HepG2 (cell line): ENCODE data around the gene TFPI. TPM values are rescaled to one million over a fixed set of nuclear protein-coding genes. Genes with fewer than 3 reads are reported as not detected.

ENCODE experiments used
- ATRX ChIP-seq: sonication (generic); formaldehyde crosslinking; IDR thresholded peaks from 2 replicates; pipeline ENCODE4 v1.4.0; 2020; ENCODE audit warnings: missing genetic modification reagents, borderline replicate concordance
- CHD4 ChIP-seq: fragments of 200-600 bp; sonication (generic); IDR thresholded peaks from 2 replicates; pipeline ENCODE4 v1.7.0; 2017; ENCODE audit warnings: mild to moderate bottlenecking, low read length, borderline replicate concordance
- DNMT3B ChIP-seq: conservative IDR thresholded peaks from 2 replicates; pipeline ENCODE4 v1.6.1; 2016; ENCODE audit warnings: missing biosample characterization, control low read depth
- FOSL1 ChIP-seq: sonication (generic); formaldehyde crosslinking; IDR thresholded peaks from 2 replicates; pipeline ENCODE4 v1.9.0; 2021; ENCODE audit warnings: missing genetic modification reagents, borderline replicate concordance
- HIVEP1 ChIP-seq: sonication (generic); formaldehyde crosslinking; IDR thresholded peaks from 2 replicates; pipeline ENCODE4 v1.4.0; 2020; ENCODE audit warnings: mild to moderate bottlenecking, missing genetic modification reagents
- HOXA7 ChIP-seq: sonication (generic); formaldehyde crosslinking; IDR thresholded peaks from 2 replicates; pipeline ENCODE4 v1.8.1; 2022; ENCODE audit warnings: mild to moderate bottlenecking, missing genetic modification reagents, moderate library complexity
- JUNB ChIP-seq: sonication (generic); formaldehyde crosslinking; IDR thresholded peaks from 2 replicates; pipeline ENCODE4 v1.8.0; 2022; ENCODE audit warnings: missing genetic modification reagents, mild to moderate bottlenecking, borderline replicate concordance
- KLF13 ChIP-seq: sonication (generic); formaldehyde crosslinking; IDR thresholded peaks from 2 replicates; pipeline ENCODE4 v1.4.0; 2020; ENCODE audit warnings: mild to moderate bottlenecking, missing genetic modification reagents
- MBNL3 ChIP-seq: fragments of 250-450 bp; sonication (Bioruptor Pico); conservative IDR thresholded peaks from 2 replicates; pipeline ENCODE4 v1.8.0; 2022; ENCODE audit warnings: mild to moderate bottlenecking, inconsistent platforms
- NAIF1 ChIP-seq: sonication (generic); formaldehyde crosslinking; IDR thresholded peaks from 2 replicates; pipeline ENCODE4 v1.5.0; 2020; ENCODE audit warnings: mild to moderate bottlenecking, missing genetic modification reagents, borderline replicate concordance
- NFYB ChIP-seq: sonication (generic); formaldehyde crosslinking; IDR thresholded peaks from 2 replicates; pipeline ENCODE4 v1.4.0; 2020; ENCODE audit warnings: missing genetic modification reagents
- RBM22 ChIP-seq: fragments of 200-400 bp; formaldehyde crosslinking; optimal IDR thresholded peaks from 2 replicates; pipeline ENCODE3; 2017; ENCODE audit warnings: mild to moderate bottlenecking, low read length, moderate library complexity
- SIN3A ChIP-seq: IDR thresholded peaks from 2 replicates; pipeline ENCODE4 v1.6.1; 2011; ENCODE audit warnings: low read depth, mild to moderate bottlenecking, control low read depth, low read length, borderline replicate concordance
- SMC3 ChIP-seq: IDR thresholded peaks from 2 replicates; pipeline ENCODE4 v1.6.1; 2011; ENCODE audit warnings: low read length, improper control_type of control experiment
- STAG1 ChIP-seq: sonication (generic); formaldehyde crosslinking; IDR thresholded peaks from 2 replicates; pipeline ENCODE4 v1.4.0; 2020; ENCODE audit warnings: missing genetic modification reagents
- ZNF160 ChIP-seq: sonication (generic); formaldehyde crosslinking; IDR thresholded peaks from 2 replicates; pipeline ENCODE4 v1.8.0; 2022; ENCODE audit warnings: mild to moderate bottlenecking, inconsistent platforms, missing genetic modification reagents
- ZNF792 ChIP-seq: IDR thresholded peaks from 2 replicates; pipeline ENCODE4 v1.6.1; 2016
- ZSCAN31 ChIP-seq: sonication (generic); formaldehyde crosslinking; IDR thresholded peaks from 2 replicates; pipeline ENCODE4 v1.5.0; 2020; ENCODE audit warnings: low read depth, mild to moderate bottlenecking, missing genetic modification reagents
- polyA plus RNA-seq, 8 experiments: library from polyadenylated mRNA; depleted of rRNA in 3 of 8; stranded (reverse) in 7 of 8; unstranded in 1 of 8; fragments of >200 nt; fragmentation: Illumina TruSeq in 4 of 8; extraction: Trizol in 4 of 8; gene quantifications; 2 replicates each; pipeline versions ENCODE4 v1.2.1 to v1.2.3, GENCODE V29; 2011 to 2016; ENCODE audit warnings: low read depth in 4 of 8, missing spikeins in 1 of 8, mixed read lengths in 1 of 8; ENCODE audit not compliant: insufficient read depth in 1 of 8
- total RNA-seq, 5 experiments: library from RNA; depleted of rRNA; stranded (reverse); fragments of >200 nt; fragmentation: Illumina TruSeq; extraction: Trizol; gene quantifications; 2 replicates each; pipeline ENCODE4 v1.2.3, GENCODE V29; 2016; ENCODE audit warnings: low read depth in 1 of 5
- TF ChIP-seq, protein P1 (sequence below): sonication (generic); formaldehyde crosslinking; IDR thresholded peaks from 2 replicates; pipeline ENCODE4 v1.4.0; 2020; ENCODE audit warnings: missing genetic modification reagents, low read depth, mild to moderate bottlenecking, borderline replicate concordance
- TF ChIP-seq, protein P2 (sequence below): IDR thresholded peaks from 2 replicates; pipeline ENCODE4 v1.6.1; 2016
- TF ChIP-seq, protein P3 (sequence below): sonication (generic); formaldehyde crosslinking; IDR thresholded peaks from 2 replicates; pipeline ENCODE4 v1.4.0; 2020; ENCODE audit warnings: missing genetic modification reagents, borderline replicate concordance
- TF ChIP-seq, protein P4 (sequence below): sonication (generic); formaldehyde crosslinking; IDR thresholded peaks from 2 replicates; pipeline ENCODE4 v1.4.0; 2020; ENCODE audit warnings: mild to moderate bottlenecking, low read depth, missing genetic modification reagents
- TF ChIP-seq, protein P5 (sequence below): sonication (generic); formaldehyde crosslinking; IDR thresholded peaks from 2 replicates; pipeline ENCODE4 v1.5.0; 2020; ENCODE audit warnings: missing genetic modification reagents
- TF ChIP-seq, protein P6 (sequence below), 2 experiments: fragments of 450-650 bp in 1 of 2; sonication (generic) in 1 of 2; formaldehyde crosslinking; IDR thresholded peaks; 2 replicates each; pipeline versions ENCODE4 v1.5.0 to v1.8.0; 2020 to 2022; ENCODE audit warnings: mild to moderate bottlenecking in 1 of 2, missing genetic modification reagents in 1 of 2

TFPI gene
- total and polyA plus RNA-seq, 2 of the 13 experiments (the other 11 are each of a cell fraction or from before 2014, with no cell fraction given): 301 to 436 TPM

DNA sequence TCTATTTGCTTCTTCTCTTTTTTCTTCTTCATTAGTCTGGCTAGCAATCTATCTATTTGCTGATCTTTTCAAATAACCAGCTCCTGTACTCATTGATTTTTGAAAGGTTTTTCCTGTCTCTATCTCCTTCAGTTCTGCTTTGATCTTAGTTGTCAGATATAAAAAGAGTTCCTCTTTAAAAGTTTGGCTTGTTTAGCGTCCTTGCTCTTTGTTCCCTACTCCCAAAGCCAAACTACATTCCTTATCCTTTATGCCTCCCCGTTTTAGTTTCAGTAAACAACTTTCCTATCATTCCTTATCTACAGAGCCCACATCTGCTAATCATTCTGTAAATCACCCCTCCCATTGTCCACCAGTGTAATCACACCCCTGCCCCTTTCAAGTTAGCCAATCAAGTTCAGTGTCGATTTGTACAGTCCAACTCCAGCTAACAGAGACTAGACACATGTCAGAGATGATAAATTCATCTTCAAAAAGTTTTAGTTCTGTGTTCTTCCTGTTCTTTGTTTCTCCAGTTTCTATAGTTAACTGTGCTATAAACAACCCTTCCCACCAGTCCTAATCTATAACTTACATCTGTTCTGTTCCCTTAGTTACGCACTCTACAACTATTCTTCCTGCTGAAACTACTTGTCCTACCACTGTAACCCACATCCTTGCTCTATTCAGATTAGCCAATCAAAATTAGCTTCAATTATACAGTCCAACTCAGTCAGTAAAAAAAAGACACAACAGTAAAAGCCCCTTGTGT lies 44.4 kb downstream of the TFPI start (continued):
- TF ChIP-seq ATRX (CRISPR knock-in tag) (no peak), HIVEP1 (CRISPR knock-in tag) (no peak), HOXA7 (no peak), SMC3 (0 out of 2 replicates have a peak, but pooled peaks have one; percentile 1), ZSCAN31 (CRISPR knock-in tag) (no peak), ZNF160 (CRISPR knock-in tag) (0 out of 2 replicates have a peak, but pooled peaks have one; percentile 18), CHD4 (no peak), FOSL1 (peak; percentile 65; the same call in 1 of the 2 replicates), NFYB (CRISPR knock-in tag) (peak; percentile 60), KLF13 (CRISPR knock-in tag) (no peak), ZNF792 (CRISPR knock-in tag) (peak; percentile 80; the same call in 1 of the 2 replicates), RBM22 (peak; percentile 61), JUNB (CRISPR knock-in tag) (peak; percentile 88; the same call in 1 of the 2 replicates), STAG1 (CRISPR knock-in tag) (peak; percentile 15), NAIF1 (CRISPR knock-in tag) (peak; percentile 51), SIN3A (no peak), MBNL3 (CRISPR knock-in tag) (no peak), DNMT3B (0 out of 2 replicates have a peak, but pooled peaks have one; percentile 48)
- TF ChIP-seq, protein P1, sequence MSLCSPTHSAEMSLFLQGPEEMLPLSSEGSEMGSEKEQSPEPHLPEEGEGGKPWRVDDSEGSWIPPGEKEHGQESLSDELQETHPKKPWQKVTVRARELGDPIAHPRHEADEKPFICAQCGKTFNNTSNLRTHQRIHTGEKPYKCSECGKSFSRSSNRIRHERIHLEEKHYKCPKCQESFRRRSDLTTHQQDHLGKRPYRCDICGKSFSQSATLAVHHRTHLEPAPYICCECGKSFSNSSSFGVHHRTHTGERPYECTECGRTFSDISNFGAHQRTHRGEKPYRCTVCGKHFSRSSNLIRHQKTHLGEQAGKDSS (CRISPR knock-in tag): no peak
- TF ChIP-seq, protein P2, sequence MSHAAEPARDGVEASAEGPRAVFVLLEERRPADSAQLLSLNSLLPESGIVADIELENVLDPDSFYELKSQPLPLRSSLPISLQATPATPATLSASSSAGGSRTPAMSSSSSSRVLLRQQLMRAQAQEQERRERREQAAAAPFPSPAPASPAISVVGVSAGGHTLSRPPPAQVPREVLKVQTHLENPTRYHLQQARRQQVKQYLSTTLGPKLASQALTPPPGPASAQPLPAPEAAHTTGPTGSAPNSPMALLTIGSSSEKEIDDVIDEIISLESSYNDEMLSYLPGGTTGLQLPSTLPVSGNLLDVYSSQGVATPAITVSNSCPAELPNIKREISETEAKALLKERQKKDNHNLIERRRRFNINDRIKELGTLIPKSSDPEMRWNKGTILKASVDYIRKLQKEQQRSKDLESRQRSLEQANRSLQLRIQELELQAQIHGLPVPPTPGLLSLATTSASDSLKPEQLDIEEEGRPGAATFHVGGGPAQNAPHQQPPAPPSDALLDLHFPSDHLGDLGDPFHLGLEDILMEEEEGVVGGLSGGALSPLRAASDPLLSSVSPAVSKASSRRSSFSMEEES (CRISPR knock-in tag): peak; percentile 63; the same call in 1 of the 2 replicates
- TF ChIP-seq, protein P3, sequence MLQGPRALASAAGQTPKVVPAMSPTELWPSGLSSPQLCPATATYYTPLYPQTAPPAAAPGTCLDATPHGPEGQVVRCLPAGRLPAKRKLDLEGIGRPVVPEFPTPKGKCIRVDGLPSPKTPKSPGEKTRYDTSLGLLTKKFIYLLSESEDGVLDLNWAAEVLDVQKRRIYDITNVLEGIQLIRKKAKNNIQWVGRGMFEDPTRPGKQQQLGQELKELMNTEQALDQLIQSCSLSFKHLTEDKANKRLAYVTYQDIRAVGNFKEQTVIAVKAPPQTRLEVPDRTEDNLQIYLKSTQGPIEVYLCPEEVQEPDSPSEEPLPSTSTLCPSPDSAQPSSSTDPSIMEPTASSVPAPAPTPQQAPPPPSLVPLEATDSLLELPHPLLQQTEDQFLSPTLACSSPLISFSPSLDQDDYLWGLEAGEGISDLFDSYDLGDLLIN: no peak
- TF ChIP-seq, protein P4, sequence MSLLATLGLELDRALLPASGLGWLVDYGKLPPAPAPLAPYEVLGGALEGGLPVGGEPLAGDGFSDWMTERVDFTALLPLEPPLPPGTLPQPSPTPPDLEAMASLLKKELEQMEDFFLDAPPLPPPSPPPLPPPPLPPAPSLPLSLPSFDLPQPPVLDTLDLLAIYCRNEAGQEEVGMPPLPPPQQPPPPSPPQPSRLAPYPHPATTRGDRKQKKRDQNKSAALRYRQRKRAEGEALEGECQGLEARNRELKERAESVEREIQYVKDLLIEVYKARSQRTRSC (CRISPR knock-in tag): 0 out of 2 replicates have a peak, but pooled peaks have one; percentile 22
- TF ChIP-seq, protein P5, sequence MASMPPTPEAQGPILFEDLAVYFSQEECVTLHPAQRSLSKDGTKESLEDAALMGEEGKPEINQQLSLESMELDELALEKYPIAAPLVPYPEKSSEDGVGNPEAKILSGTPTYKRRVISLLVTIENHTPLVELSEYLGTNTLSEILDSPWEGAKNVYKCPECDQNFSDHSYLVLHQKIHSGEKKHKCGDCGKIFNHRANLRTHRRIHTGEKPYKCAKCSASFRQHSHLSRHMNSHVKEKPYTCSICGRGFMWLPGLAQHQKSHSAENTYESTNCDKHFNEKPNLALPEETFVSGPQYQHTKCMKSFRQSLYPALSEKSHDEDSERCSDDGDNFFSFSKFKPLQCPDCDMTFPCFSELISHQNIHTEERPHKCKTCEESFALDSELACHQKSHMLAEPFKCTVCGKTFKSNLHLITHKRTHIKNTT: no peak
- TF ChIP-seq, protein P6, sequence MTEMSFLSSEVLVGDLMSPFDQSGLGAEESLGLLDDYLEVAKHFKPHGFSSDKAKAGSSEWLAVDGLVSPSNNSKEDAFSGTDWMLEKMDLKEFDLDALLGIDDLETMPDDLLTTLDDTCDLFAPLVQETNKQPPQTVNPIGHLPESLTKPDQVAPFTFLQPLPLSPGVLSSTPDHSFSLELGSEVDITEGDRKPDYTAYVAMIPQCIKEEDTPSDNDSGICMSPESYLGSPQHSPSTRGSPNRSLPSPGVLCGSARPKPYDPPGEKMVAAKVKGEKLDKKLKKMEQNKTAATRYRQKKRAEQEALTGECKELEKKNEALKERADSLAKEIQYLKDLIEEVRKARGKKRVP (CRISPR knock-in tag; IDR thresholded peaks at IDR 0.05): peak in 1 of 2 experiments; percentile 83; a peak in 2 of 4 replicates
